DMS 273 treated with DMSO at 0.1 percent for 48 hours (cell line): ENCODE measurements around the gene RADIL.

Experiments
- DNase-seq: peaks from one replicate; lab custom pipeline; 2025; lab: John Stamatoyannopoulos, UW

RADIL gene

DNA sequence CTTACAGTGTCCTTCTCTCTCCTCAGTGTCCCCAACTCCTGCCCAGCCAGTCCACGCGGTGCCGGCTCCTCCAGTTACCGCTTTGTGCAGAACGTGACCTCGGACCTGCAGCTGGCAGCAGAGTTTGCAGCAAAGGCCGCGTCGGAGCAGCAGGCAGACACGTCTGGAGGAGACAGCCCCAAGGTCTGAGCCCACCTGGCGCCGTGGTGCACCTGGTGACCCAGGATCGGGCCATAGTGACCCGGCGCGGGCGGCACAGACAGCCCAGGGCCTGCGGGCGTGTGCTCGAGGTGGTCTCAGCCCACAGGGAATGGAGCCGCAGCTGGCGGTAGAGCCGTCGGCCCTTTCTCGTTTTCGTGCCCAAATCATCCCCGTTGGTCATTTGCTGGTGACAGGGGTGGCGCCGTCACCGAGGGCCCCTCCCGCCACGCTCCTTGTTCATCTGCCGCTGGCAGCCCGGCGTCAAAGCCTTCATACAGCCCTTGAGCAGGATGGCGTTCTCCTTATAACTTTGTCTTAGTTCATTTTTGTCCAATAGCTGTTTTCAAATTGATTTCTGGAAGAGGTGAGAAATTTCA lies 129.0 kb downstream of the RADIL start:
- no peak for DNase-seq

DNA sequence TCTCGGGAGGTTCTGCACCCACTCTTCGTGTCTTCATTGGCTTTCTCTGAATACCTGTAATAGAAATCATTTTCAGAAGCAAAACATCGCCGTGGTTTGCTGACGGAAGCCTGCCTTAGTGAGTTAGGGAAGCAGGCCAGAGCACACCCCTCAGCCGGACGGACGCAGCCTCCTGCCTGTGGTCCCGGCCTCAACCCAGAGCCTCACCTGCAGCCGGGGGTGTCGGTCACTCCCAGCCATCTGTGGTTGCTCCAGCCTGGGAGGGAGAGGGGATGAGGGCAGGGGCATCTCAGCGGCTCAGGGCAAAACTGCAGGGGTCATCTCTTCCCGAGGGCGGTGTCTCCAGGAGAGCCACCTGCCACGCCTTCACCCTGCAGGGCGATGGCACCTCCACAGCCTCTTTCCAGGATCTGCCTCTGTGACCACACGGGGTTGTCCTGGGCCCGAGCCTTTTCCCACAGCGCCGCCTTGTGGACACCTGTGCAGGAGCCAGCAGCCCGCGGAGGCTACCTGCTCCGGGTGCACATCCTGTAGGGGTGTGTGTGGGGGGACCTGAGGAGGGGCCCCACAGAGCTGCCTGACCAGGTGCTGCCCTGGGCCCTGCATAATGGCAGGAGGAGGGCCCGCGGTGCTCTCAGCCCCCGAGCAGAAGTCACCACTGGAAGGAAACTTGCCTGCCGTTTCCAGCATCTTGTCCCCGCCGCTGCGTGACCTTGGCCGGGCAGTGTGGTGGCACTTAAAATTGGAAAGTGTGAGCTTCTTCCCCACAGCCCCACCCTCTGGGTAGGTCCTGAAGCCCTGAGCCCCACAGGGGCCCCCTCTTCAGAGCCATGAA lies 129.7 kb downstream of the RADIL start:
- no peak for DNase-seq

DNA sequence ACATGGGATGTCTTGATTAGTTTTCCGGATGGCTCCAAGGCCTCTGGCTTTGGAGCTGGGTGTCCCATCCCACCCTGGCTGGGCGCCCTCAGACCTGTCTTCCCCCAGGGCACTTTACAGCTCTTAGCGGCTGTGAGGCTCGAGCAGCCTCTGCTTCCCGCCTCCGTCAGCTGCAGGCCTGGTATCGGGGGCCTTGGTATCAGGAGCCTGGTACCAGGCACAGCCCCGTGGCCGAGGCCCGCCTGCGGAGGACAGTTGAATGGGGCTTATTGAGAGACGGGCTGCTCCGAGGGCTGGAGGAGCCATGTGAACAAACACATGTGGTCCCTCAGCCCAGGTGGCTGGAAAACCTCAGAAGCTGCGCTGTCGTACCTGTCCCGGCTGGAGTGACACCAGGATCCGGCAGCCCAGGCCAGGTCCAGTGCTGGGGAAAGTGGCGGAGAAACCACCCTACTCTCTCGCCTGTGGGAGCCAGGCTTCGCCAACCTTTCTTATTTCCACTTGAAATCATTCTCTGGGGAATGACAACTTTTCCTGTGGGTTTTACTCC lies 132.0 kb downstream of the RADIL start:
- DNase-seq, result no peak

DNA sequence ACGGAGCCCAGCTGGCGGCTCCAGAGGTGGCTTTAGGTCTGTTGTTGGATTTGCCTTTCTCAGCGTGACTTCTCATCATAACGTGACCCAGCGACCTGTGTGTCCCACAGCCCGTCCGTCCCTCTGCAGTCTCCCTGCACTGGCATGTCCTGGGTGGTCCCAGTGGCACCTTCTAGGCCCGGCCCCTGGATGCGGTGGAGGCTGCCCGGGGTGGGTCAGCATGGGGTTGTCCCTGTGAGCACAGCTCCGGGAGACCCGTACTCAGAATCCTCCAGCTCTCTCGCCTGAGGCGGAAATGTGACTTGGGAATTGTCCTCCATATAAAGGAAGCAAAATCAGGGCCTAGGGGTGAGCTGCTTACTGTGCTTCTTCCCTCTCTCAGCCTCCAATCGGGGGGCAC lies 133.7 kb downstream of the RADIL start:
- no peak for DNase-seq

DNA sequence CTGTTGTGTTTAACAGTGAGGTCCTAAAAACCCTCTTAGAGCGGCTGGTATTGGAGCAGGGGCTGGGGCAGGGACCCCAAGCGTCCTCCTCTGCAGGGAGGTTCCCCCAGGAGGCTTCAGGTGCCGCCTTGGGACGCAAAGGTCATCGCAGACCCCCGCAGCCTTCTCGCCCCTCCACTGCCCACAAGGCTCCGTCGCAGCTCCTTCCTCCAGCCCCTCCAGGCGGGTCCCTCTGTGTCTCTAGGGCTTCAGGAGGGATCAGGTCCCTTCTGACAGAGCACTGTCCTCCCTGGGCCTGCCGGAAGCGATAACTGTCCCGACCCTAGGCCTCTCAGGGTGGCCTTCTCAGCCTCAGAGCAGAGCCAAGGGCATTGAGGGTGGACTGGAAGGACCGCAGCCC lies 134.2 kb downstream of the RADIL start:
- no peak for DNase-seq
